Right lobe of liver (tissue), 4 donors: Measurements from ENCODE around the gene DCAF10.

ENCODE experiments used
- POLR2A ChIP-seq: fragments of 450-650 bp; IDR thresholded peaks from one replicate; pipeline ENCODE4 v1.6.1; 2017; ENCODE audit warnings: antibody characterized with exemption, mild to moderate bottlenecking
- TF ChIP-seq, protein P1 (sequence below), 4 donors: fragments of 200-600 bp in 3 of 4; fragments of 450-650 bp in 1 of 4; IDR thresholded peaks; one replicate each; pipeline versions ENCODE4 v1.5.1 to v1.8.0; 2016 to 2022; ENCODE audit warnings: antibody characterized with exemption in 4 of 4, mild to moderate bottlenecking in 2 of 4
- donor health status: DM: no; HTN: no; CAD: no.
- donor health status: DM: no; HTN: no; CAD: no.
- donor health status: DM: no; HTN: yes; CAD: no.

DNA sequence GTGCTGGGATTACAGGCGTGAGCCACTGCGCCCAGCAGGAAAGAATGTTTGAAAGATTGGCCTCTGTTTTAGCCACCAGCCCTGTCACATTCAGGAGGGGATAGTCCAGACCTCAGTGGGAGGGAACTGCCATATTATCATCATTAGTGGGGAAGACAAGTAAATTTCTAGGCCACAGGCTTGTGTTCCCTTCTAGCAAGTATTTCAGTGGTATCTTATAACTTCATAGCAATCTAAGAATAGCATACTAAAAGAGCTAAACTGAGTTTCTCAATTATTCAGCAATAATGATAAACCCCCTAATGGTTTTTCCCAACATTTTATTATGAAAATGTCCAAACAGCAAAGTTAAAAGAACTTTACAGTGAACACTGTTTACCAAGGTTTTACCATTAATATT is 73.4 kb downstream of the DCAF10 start:
- TF ChIP-seq POLR2A, result no peak
- TF ChIP-seq, protein P1, sequence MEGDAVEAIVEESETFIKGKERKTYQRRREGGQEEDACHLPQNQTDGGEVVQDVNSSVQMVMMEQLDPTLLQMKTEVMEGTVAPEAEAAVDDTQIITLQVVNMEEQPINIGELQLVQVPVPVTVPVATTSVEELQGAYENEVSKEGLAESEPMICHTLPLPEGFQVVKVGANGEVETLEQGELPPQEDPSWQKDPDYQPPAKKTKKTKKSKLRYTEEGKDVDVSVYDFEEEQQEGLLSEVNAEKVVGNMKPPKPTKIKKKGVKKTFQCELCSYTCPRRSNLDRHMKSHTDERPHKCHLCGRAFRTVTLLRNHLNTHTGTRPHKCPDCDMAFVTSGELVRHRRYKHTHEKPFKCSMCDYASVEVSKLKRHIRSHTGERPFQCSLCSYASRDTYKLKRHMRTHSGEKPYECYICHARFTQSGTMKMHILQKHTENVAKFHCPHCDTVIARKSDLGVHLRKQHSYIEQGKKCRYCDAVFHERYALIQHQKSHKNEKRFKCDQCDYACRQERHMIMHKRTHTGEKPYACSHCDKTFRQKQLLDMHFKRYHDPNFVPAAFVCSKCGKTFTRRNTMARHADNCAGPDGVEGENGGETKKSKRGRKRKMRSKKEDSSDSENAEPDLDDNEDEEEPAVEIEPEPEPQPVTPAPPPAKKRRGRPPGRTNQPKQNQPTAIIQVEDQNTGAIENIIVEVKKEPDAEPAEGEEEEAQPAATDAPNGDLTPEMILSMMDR (IDR thresholded peaks at IDR 0.05), result no peak
